BE2C (cell line): ENCODE data around the gene ANKS3.
"Not testable (repeated sequence)": the region's sequence is repeated elsewhere in the genome, so short reads cannot be mapped to it uniquely, and the experiment has no call there.

Experiments used
- DNase-seq: peaks from one replicate; pipeline ENCODE4 v3.0.0-alpha.2; 2020
- H3K27me3 ChIP-seq: fragments of 250-450 bp; sonication (Bioruptor Pico); 2 replicates; pipeline ENCODE4 v1.5.1; 2020; ENCODE audit warnings: mild to moderate bottlenecking
- H3K36me3 ChIP-seq: fragments of 250-450 bp; sonication (Bioruptor Pico); 2 replicates; pipeline ENCODE4 v1.5.1; 2020; ENCODE audit warnings: mild to moderate bottlenecking
- H3K4me1 ChIP-seq: fragments of 250-450 bp; sonication (Bioruptor Pico); 2 replicates; pipeline ENCODE4 v1.5.1; 2020
- H3K4me3 ChIP-seq: 2 replicates; pipeline ENCODE4 v1.5.1; 2011; ENCODE audit warnings: low read depth, low read length
- H3K9me3 ChIP-seq: fragments of 250-450 bp; sonication (Bioruptor Pico); 2 replicates; pipeline ENCODE4 v1.5.1; 2020
- CTCF ChIP-seq: IDR thresholded peaks from 2 replicates; pipeline ENCODE4 v1.5.1; 2012; ENCODE audit warnings: mild to moderate bottlenecking, low read depth, low read length

ANKS3 gene

DNA sequence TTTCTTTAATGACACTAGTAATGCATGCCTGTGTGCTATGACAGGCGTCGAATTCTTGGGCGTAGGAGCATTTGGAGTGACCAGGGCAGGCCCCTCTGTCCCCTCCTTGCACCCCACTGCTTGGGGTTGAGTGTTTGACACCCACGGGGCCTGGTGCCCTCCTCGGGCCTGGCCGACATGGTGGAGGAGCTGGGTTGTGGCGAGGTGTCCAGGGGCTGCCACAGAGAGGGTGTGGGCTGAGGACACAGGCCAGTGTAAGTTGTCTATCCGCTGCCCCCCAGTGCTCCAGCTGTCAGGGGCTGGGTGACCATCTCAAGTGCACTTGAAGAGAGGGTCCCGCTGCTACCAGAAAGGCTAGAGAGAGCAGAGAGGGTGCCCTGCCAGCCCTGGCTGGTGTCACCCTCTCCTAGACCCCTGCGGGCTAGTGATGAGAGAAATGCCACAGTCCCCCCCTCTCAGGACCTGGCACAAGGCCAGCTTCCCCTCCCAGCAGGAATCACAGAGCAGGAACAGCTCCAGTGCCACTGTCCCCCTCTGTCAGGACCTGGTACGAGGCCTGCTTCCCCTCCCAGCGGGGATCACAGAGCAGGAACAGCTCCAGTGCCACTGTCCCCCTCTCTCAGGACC lies 79.0 kb downstream of the ANKS3 start:
- Histone ChIP-seq H3K4me1 (peaks cover 4% of the 10 kb centered on the region; the same call in 1 of the 2 replicates), H3K27me3 (no peaks in the 10 kb centered on the region), H3K36me3 (peaks cover 35% of the 10 kb centered on the region), H3K4me3 (no peak overlapping the region), H3K9me3 (no peaks in the 10 kb centered on the region)
- DNase-seq: no peak
- TF ChIP-seq CTCF: no peak

- H3K4me3 ChIP-seq: no peak overlapping the region
- no peaks in the 10 kb centered on the region for H3K4me1 ChIP-seq
- no peaks in the 10 kb centered on the region for H3K27me3 ChIP-seq
- H3K36me3 ChIP-seq: peaks cover 35% of the 10 kb centered on the region
- no peaks in the 10 kb centered on the region for H3K9me3 ChIP-seq
- no peak for DNase-seq
- TF ChIP-seq CTCF: no peak
Measured at GRCh38 chr16:4654011-4654963, 79.8 kb downstream of the ANKS3 start.

GRCh38 chr16:4652561-4652960 lies 81.5 kb downstream of the ANKS3 start:
- no peak overlapping the region for H3K4me3 ChIP-seq
- H3K36me3 ChIP-seq: peaks cover 35% of the 10 kb centered on the region
- H3K4me1 ChIP-seq: no peaks in the 10 kb centered on the region
- TF ChIP-seq CTCF: no peak
- DNase-seq: no peak
- no peaks in the 10 kb centered on the region for H3K27me3 ChIP-seq
- H3K9me3 ChIP-seq: no peaks in the 10 kb centered on the region

- H3K9me3 ChIP-seq: no peaks in the 10 kb centered on the region
- H3K4me1 ChIP-seq: no peaks in the 10 kb centered on the region
- H3K36me3 ChIP-seq: peaks cover 29% of the 10 kb centered on the region
Measured at GRCh38 chr16:4651827-4652226, 82.2 kb downstream of the ANKS3 start.

GRCh38 chr16:4650443-4651074 lies 83.5 kb downstream of the ANKS3 start:
- H3K27me3 ChIP-seq, H3K9me3 ChIP-seq, H3K4me3 ChIP-seq, H3K4me1 ChIP-seq: not testable (repeated sequence)
- peaks cover 20% of the 10 kb centered on the region for H3K36me3 ChIP-seq
- peak; percentile 83 for TF ChIP-seq CTCF
- peak; percentile 83 for DNase-seq

More at GRCh38 chr16:4651827-4652226, 82.2 kb downstream of the ANKS3 start:
- TF ChIP-seq CTCF: no peak
- Histone ChIP-seq H3K27me3 (no peaks in the 10 kb centered on the region), H3K4me3 (no peak overlapping the region)
- no peak for DNase-seq
